OCI-LY7 (cell line): ENCODE measurements around the gene STX16. TPM values are rescaled to one million over a fixed set of nuclear protein-coding genes. Genes with fewer than 3 reads are reported as not detected.

Experiments used
- BruUV-seq: library from RNA; stranded (reverse); fragments of 400-500 nt; replicated peaks from 2 replicates; lab custom pipeline; 2021; lab: Mats Ljungman, UMichigan
- CTCF ChIA-PET: fragments of 300-600 bp; sonication (Branson Sonifier 250); formaldehyde crosslinking; loops from one replicate; lab custom pipeline; 2022; ENCODE audit warnings: antibody characterized with exemption; ENCODE audit not compliant: unreplicated experiment; lab: Charles Lee
- POLR2A ChIA-PET: fragments of 300-600 bp; sonication (Branson Sonifier 250); formaldehyde crosslinking; loops from one replicate; lab custom pipeline; 2022; ENCODE audit warnings: antibody characterized with exemption; lab: Charles Lee
- DNase-seq: peaks from one replicate; pipeline ENCODE4 v3.0.0-alpha.2; 2015; ENCODE audit warnings: low spot score
- H2AFZ ChIP-seq: fragments of 200-600 bp; sonication (generic), shearing (Covaris generic); 2 replicates; pipeline ENCODE4 v1.6.1; 2014; ENCODE audit warnings: mild to moderate bottlenecking, antibody characterized with exemption, low read length, moderate library complexity
- H3K27ac ChIP-seq: fragments of 200-600 bp; sonication (generic); 2 replicates; pipeline ENCODE4 v1.5.1; 2014; ENCODE audit warnings: mixed run types, low read depth, mild to moderate bottlenecking, moderate library complexity, low read length, inconsistent platforms; ENCODE audit not compliant: poor library complexity, severe bottlenecking
- H3K36me3 ChIP-seq: fragments of 200-600 bp; sonication (generic); 2 replicates; pipeline ENCODE4 v1.6.1; 2014; ENCODE audit warnings: mild to moderate bottlenecking, antibody characterized with exemption, low read length, moderate library complexity, mixed read lengths; ENCODE audit not compliant: insufficient read depth
- H3K4me1 ChIP-seq: fragments of 200-600 bp; sonication (generic); 2 replicates; pipeline ENCODE4 v1.5.1; 2014; ENCODE audit warnings: mild to moderate bottlenecking, low read length; ENCODE audit not compliant: insufficient read depth, poor library complexity, severe bottlenecking
- H3K4me2 ChIP-seq: fragments of 200-600 bp; sonication (generic); 2 replicates; pipeline ENCODE4 v1.6.1; 2014; ENCODE audit warnings: mild to moderate bottlenecking, low read length
- H3K4me3 ChIP-seq: fragments of 200-600 bp; sonication (generic); 2 replicates; pipeline ENCODE4 v1.5.1; 2014; ENCODE audit warnings: mild to moderate bottlenecking, low read depth, low read length; ENCODE audit not compliant: poor library complexity, severe bottlenecking
- H3K79me2 ChIP-seq: fragments of 200-600 bp; sonication (generic); 2 replicates; pipeline ENCODE4 v1.6.1; 2016; ENCODE audit warnings: low read depth, mild to moderate bottlenecking, low read length, moderate library complexity, mixed read lengths; ENCODE audit not compliant: insufficient read depth
- H3K9me2 ChIP-seq: fragments of 200-600 bp; sonication (generic); 2 replicates; pipeline ENCODE4 v1.6.1; 2016; ENCODE audit warnings: mild to moderate bottlenecking, low read length, mixed read lengths; ENCODE audit not compliant: insufficient read depth
- H3K9me3 ChIP-seq: fragments of 200-600 bp; sonication (generic); 2 replicates; pipeline ENCODE4 v1.6.1; 2014; ENCODE audit warnings: mild to moderate bottlenecking, mixed run types, low read length, mixed read lengths
- H4K20me1 ChIP-seq: fragments of 200-600 bp; sonication (generic); 2 replicates; pipeline ENCODE4 v1.6.1; 2014; ENCODE audit warnings: mild to moderate bottlenecking, antibody characterized with exemption, low read length, moderate library complexity, mixed read lengths; ENCODE audit not compliant: insufficient read depth
- CTCF ChIP-seq: fragments of 200-600 bp; sonication (generic); conservative IDR thresholded peaks from 2 replicates; pipeline ENCODE4 v1.5.1; 2014; ENCODE audit warnings: mild to moderate bottlenecking, antibody characterized with exemption, low read length, moderate library complexity, mixed read lengths
- EZH2phosphoT487 ChIP-seq: fragments of 200-600 bp; sonication (generic); IDR thresholded peaks from 2 replicates; pipeline ENCODE4 v1.6.1; 2018; ENCODE audit warnings: low read depth, borderline replicate concordance, mild to moderate bottlenecking, mixed run types, antibody characterized with exemption, low read length, moderate library complexity, mixed read lengths
- intact Hi-C: fragments of 100-400 bp; cut with micrococcal nuclease; formaldehyde crosslinking; loops from one replicate; pipeline ENCODE4 v1.10.0; 2022; ENCODE audit not compliant: unreplicated experiment
- total RNA-seq, 2 experiments: library from RNA; depleted of rRNA in 1 of 2; stranded (reverse); fragments of >200 nt in 1 of 2; shearing (Covaris generic) in 1 of 2; gene quantifications; 2 replicates each; pipeline ENCODE4 v1.2.3, GENCODE V29; 2014 to 2022

Gene STX16
- total RNA-seq, 2 experiments from 2014 or later: 48.2 to 89.5 TPM

DNA sequence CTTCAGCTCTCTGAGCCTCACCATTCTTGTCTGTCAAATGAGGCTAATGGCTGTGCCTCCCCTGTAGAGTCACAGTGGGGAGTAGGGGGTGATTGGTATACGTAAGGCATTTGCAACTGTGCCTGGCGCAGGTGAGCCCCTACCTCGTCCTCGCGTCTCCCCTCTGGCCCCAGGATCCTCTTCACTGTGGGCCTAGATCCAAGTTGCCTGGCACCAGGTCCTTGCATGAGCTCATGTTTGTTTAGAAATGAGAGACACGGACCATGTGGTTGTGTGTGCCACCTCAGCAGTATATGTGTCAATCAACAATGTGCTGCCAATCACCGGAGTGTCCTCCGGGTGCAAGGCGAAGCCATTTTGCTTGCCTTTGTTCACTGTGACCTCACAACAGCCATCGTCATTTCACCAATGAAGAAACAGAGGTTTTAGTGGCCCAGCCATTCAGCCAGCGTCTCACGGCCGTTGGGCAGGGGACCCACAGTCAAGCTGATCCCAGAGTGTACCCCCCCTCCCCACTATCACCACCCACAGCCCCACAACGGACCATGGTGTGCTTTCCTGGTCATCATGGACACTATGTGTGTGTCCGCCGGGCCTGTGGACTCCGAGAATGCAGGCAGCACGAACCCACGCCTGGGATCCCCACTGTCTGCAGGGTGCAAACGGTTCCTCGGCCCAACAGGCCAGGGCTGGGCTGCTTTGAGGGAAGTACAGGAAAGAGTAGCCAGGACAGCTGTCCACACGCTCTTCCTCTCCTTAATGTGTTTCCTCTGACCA, 35.9 kb upstream of the STX16 start:
- intact Hi-C loops: no loop called here
- ChIA-PET CTCF (no interaction called here), POLR2A (interaction anchor here (0.6 kb wide), 1 partner anchor 18 kb away, joined by 4 read pairs; no protein-coding TSS in a partner anchor)
- BruUV-seq: no TSS peak
- H3K79me2 ChIP-seq: no peaks in the 10 kb centered on the region
- H3K9me2 ChIP-seq: no peaks in the 10 kb centered on the region
- TF ChIP-seq CTCF: no peak
- H3K4me3 ChIP-seq: no peak overlapping the region
- no peaks in the 10 kb centered on the region for H3K36me3 ChIP-seq
- no peak overlapping the region for H3K4me2 ChIP-seq
- H4K20me1 ChIP-seq: no peaks in the 10 kb centered on the region
- H2AFZ ChIP-seq: no peak overlapping the region
- DNase-seq: no peak
- no peak overlapping the region for H3K27ac ChIP-seq
- H3K9me3 ChIP-seq: no peaks in the 10 kb centered on the region
- H3K4me1 ChIP-seq: no peaks in the 10 kb centered on the region

GRCh38 chr20:58616411-58616810, 34.7 kb upstream of the STX16 start:
- no TSS peak for BruUV-seq
- no peaks in the 10 kb centered on the region for H4K20me1 ChIP-seq
- no peaks in the 10 kb centered on the region for H3K9me2 ChIP-seq
- no peak for DNase-seq
- intact Hi-C loops: no loop called here
- no peak overlapping the region for H2AFZ ChIP-seq
- no peak overlapping the region for H3K27ac ChIP-seq
- CTCF ChIA-PET: no interaction called here
- POLR2A ChIA-PET: interaction anchor here (0.5 kb wide), 1 partner anchor 28 kb away, joined by 5 read pairs; no protein-coding TSS in a partner anchor
- H3K79me2 ChIP-seq: no peaks in the 10 kb centered on the region
- H3K36me3 ChIP-seq: no peaks in the 10 kb centered on the region
- H3K4me1 ChIP-seq: no peaks in the 10 kb centered on the region
- no peak overlapping the region for H3K4me3 ChIP-seq
- H3K4me2 ChIP-seq: no peak overlapping the region
- no peak for TF ChIP-seq CTCF
- TF ChIP-seq EZH2phosphoT487: no peak
- no peaks in the 10 kb centered on the region for H3K9me3 ChIP-seq

GRCh38 chr20:58617158-58617557, 33.9 kb upstream of the STX16 start:
- intact Hi-C loops: no loop called here
- TF ChIP-seq CTCF (no peak), EZH2phosphoT487 (no peak)
- no peaks in the 10 kb centered on the region; the same call in 1 of the 2 replicates for H3K9me2 ChIP-seq
- CTCF ChIA-PET: no interaction called here
- H2AFZ ChIP-seq: no peak overlapping the region
- DNase-seq: no peak
- no peaks in the 10 kb centered on the region for H3K79me2 ChIP-seq
- no TSS peak for BruUV-seq
- POLR2A ChIA-PET: interaction anchor here (0.5 kb wide), 1 partner anchor 27 kb away, joined by 5 read pairs; no protein-coding TSS in a partner anchor
- no peaks in the 10 kb centered on the region for H3K36me3 ChIP-seq
- no peaks in the 10 kb centered on the region for H3K9me3 ChIP-seq
- no peak overlapping the region for H3K4me2 ChIP-seq
- no peaks in the 10 kb centered on the region for H3K4me1 ChIP-seq
- H3K4me3 ChIP-seq: no peak overlapping the region
- H4K20me1 ChIP-seq: no peaks in the 10 kb centered on the region
- H3K27ac ChIP-seq: no peak overlapping the region
